Epithelial cell of esophagus (primary cell): Measurements from ENCODE around the gene ADRA2B.

Experiments
- DNase-seq: peaks from one replicate; pipeline ENCODE4 v3.0.0; 2010; ENCODE audit warnings: low read depth
- H3K4me3 ChIP-seq: 2 replicates; pipeline ENCODE4 v1.5.1; 2011; ENCODE audit warnings: mild to moderate bottlenecking, low read length, control low read depth
- TF ChIP-seq, protein P1 (sequence below): IDR thresholded peaks from 2 replicates; pipeline ENCODE4 v1.5.1; 2011; ENCODE audit warnings: low read depth, mild to moderate bottlenecking, low read length, control low read depth, inconsistent platforms; ENCODE audit not compliant: insufficient read depth; ENCODE audit errors: missing control alignments

Gene ADRA2B

GRCh38 chr2:96147593-96148201 lies 31.3 kb upstream of the ADRA2B start:
- no peak for DNase-seq
- TF ChIP-seq, protein P1, sequence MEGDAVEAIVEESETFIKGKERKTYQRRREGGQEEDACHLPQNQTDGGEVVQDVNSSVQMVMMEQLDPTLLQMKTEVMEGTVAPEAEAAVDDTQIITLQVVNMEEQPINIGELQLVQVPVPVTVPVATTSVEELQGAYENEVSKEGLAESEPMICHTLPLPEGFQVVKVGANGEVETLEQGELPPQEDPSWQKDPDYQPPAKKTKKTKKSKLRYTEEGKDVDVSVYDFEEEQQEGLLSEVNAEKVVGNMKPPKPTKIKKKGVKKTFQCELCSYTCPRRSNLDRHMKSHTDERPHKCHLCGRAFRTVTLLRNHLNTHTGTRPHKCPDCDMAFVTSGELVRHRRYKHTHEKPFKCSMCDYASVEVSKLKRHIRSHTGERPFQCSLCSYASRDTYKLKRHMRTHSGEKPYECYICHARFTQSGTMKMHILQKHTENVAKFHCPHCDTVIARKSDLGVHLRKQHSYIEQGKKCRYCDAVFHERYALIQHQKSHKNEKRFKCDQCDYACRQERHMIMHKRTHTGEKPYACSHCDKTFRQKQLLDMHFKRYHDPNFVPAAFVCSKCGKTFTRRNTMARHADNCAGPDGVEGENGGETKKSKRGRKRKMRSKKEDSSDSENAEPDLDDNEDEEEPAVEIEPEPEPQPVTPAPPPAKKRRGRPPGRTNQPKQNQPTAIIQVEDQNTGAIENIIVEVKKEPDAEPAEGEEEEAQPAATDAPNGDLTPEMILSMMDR, result no peak
- H3K4me3 ChIP-seq, result no peak overlapping the region

DNA sequence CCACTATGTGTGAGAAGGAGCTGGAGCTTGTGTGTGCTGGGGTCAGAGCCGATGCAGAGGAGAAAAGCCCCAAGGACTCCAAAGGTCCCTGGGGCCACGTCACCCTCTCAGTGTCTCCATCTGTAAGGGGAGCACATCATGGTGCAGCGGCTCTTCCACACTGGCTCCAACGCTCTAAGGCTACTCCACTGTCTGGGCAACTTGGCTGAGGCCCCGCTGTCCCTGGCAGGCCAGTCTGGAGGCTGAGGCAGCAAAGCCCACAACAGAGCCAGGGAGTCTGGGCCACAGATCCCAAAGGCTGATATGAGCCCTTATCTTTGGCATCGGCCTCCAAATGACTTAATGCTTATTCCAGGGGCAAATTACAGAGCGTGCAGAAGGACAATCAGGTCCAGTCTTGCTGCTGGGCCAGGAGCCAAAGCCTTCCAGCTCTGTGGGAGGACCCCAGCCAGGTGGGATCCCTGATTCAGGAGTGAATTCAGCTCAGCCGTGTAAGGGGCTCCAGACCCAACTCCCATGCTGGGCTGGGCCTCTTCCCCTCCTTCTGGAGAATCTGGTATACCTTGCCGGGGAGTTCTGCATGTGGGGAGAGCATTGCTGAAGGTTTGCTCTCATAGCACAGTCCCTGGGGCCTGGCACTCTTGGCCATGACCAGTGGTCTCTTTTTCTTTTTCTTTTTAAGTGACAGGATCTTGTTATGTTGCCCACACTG lies 30.7 kb upstream of the ADRA2B start:
- DNase-seq, result no peak
- TF ChIP-seq, protein P1, result no peak
- no peak overlapping the region for H3K4me3 ChIP-seq

DNA sequence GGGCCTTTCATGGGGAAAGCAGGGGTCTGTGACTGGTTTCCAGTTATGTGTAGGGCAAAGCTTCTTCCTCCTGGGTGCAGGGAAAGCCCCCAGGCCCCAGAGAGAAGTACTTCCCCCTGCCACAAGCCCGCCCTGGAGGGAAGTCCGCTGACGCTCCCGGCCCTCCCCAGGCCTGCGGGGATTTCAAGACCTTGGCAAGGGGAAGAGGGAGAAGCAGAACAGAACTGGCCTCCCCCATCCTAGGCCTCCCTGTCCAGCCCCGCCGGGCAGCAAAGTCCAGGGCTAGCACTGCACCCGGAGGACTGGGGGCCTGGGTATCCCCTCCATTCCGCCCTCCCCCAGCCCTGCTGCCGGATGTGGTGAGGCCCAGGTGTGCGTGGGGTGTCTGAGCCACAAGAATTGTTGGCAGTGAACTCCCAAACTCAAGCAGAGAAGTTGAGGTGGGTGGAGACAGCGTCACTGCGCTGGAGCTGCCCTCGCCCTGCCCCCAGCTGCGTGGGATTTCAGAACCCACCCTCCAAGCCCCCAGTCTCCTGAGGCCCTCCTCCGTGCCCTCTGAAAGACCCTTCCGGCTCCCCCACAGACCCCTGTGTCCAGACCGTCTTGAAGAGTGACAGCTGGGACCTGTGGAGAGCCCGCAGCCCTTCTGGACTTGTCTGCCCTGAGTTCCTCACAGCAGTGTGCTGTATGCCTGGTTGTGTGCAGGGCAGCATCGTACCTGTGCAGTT lies 29.9 kb upstream of the ADRA2B start:
- no peak overlapping the region for H3K4me3 ChIP-seq
- peak; percentile 22 for DNase-seq
- TF ChIP-seq, protein P1, result no peak

DNA sequence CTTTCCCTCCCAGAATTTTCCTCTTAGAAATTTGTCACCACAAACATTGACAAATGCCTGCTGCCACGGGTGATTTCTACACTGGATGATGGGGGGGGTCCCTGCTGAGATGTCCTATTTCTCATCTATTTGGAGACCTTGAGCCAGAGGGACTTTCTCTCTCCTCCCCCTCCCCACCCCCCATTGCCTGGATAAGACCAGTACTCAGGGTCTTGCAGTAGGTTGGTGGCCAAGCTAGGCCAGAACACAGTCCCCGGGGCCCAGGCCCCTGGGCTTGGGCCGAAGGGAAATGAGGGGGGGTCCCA lies 29.4 kb upstream of the ADRA2B start:
- TF ChIP-seq, protein P1, result no peak
- no peak overlapping the region for H3K4me3 ChIP-seq
- no peak for DNase-seq

GRCh38 chr2:96145036-96145847 lies 28.9 kb upstream of the ADRA2B start, which contains the start of gene DUSP2:
TSS of gene DUSP2 (minus strand) at chr2:96145440. CDS start at chr2:96145354, 86 bp downstream.
- TF ChIP-seq, protein P1, result no peak
- peak within 1 kb of the TSS; percentile 44 for H3K4me3 ChIP-seq
- peak; percentile 53 for DNase-seq

DNA sequence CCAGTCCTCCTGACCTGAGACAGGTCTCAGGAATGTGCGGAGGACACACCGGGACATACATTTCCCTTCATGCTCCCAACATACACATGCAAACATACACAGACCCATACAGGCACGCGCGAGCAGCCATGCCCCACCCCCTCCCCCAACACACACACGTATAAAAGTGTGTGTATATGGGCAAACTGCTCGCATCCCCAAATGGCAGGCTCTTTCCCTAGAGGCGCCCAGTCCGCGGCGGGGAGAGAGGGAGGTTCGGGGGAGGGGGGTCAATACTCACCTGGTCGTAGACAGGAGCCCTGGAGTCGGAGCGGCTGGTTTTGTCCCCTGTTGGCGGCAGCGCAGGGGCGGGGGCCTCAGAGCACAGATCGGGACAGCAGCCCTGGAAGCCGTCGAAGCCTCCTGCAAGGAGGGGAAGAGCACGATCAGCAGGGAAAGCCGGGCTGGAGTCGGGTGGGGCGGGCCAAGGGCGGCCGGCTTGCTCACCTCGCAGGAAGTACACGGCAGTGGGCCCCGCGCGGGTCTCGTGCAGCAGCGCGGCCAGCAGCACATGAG lies 28.2 kb upstream of the ADRA2B start:
- DNase-seq, result no peak
- TF ChIP-seq, protein P1, result no peak
- H3K4me3 ChIP-seq, result peak overlapping the region; percentile 44
